Right hindlimb (tissue), 1 donor: Measurements from ENCODE around the gene RBMS3.
A peak's percentile ranks its signal among the peaks of the same experiment; 100 is the strongest.
"Not testable (repeated sequence)": the region's sequence is repeated elsewhere in the genome, so short reads cannot be mapped to it uniquely, and the experiment has no call there.

ENCODE experiments used
- DNase-seq: peaks from one replicate; pipeline ENCODE4 v3.0.0-alpha.2; 2018

The RBMS3 gene

GRCh38 chr3:29280404-29281093 is at the start of gene RBMS3:
TSS of gene RBMS3 (plus strand) at chr3:29281071.
- DNase-seq: peak; percentile 96

- not testable (repeated sequence) for DNase-seq
These were observed 47.7 kb upstream of the RBMS3 start for GRCh38 chr3:29233126-29233525.

DNA sequence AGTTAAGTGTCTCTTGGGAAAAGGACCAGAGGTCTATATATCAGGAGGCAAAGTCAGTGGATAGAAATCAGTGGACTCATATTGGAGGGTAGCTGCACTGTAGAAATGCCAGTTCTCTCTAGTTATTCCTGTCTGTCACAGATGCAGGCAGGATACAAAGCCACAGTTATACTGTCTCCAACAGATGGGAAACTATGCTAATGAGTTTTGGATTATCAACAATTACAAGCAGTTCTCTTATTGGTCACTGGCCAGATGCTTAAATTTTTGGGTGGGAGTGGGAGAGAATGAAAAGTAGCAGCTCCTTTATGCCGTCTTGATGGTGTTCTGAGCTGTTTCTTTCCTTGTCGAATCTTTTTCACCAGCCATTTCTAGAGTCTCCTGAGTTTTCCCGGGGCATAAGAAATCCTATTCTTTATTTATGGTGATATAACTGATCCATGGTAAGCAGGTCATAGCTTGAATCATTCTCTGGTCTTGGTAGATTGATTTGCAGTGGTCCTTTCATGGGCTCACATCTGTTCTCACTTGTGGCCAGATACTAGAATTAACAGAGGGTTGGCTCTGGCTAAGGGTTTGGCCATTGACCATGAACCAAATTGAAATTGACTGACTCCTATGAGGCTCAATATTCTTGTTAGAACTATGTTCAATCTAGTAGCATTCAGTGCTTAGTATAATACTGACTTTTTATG is 44.6 kb upstream of the RBMS3 start:
- DNase-seq: no peak

DNA sequence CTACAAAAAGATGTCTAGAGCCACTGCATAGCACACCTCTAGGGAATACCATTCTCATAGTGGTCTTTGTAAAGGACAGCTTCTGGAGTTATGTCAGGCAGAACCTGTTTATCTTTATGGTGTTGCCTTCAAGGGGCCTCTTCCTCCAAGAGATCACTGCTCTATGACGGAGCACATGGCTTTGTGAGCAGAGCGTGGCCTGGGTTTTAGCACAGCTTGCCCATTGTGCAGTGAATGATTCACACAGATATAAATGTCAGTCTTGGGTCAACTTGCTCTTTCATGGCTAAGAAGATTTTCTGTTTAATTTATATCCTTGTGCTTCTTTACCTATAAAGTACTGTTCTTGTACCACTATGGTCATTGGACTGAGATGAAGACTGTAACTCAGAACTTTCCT is 41.5 kb upstream of the RBMS3 start:
- DNase-seq: no peak

DNA sequence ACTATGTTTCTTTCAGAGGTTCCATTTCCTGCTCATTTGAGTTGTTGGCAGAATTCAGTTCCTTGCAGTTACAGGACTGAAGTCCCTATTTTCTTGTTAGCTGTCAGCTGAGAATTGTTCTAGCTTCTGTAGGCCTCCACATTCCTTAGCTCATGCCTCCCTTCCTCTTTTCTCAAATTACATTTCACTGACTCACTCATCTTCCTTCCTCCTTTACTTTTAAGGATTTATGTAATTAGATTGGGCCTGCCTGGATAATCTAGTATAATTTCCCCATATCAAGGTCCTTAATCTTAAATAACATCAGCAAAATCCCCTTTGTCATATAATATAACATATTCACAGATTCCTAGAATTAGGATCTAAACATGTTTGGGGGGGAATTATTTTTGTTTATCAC is 40.6 kb upstream of the RBMS3 start:
- DNase-seq: no peak

DNA sequence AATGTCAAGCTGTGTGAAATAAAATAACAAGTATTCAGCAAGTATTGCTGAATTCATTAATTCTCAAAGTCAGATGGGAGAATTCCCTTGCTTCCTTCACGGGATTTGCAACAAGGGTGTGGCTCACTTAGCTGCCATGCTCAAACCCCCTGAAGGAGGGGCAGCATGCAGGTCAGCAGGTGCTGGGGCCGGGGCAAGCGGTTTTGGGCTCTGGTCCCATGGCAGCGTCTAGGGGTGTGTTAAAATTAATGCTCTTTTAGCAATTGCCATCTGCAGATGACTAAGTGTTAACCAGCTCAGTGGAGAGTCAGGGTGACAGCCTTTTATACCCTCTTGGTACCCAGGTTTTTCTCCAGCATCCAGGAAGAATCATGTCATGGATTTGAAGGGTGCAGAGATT is 40.0 kb upstream of the RBMS3 start:
- no peak for DNase-seq

DNA sequence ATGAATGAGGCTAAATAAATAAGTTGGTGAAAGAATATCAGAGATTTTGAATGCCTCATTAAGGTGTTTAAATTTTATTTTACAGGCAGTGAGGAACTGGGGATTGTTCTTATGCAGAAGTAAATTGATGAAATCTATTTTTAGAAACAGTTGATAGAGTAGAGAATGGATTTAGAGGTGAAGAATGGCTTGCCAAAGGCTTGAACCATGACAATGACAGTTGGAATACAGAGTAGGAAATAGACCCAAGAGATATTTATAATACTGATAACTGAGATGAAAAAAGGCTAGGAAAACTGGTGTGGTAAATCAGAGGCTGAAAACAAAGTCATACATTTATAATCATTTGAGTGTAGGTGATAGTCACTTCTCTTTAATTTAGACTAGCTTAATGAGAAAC is 39.0 kb upstream of the RBMS3 start:
- DNase-seq: no peak

DNA sequence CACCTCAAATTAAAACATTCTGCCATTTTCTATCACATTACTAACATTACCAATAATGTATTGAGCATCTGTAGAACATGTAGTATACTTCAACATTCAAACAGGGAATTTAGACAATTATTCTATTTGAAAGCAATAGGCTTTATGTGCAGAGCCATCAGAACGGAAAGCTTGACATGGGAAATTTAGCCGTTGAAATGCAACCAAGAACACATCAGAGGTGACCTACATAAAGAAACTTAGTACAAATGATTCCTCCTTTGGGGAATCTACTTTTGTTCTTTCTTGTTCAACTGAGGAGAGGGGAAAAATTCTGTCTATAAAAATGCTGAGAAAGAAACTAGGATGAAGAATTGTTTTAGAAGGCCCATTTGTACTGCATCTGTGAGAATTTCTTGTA is 38.6 kb upstream of the RBMS3 start:
- no peak for DNase-seq

GRCh38 chr3:29245441-29245840 is 35.4 kb upstream of the RBMS3 start:
- no peak for DNase-seq

- no peak for DNase-seq
These were observed 33.7 kb upstream of the RBMS3 start for GRCh38 chr3:29247088-29247745.

DNA sequence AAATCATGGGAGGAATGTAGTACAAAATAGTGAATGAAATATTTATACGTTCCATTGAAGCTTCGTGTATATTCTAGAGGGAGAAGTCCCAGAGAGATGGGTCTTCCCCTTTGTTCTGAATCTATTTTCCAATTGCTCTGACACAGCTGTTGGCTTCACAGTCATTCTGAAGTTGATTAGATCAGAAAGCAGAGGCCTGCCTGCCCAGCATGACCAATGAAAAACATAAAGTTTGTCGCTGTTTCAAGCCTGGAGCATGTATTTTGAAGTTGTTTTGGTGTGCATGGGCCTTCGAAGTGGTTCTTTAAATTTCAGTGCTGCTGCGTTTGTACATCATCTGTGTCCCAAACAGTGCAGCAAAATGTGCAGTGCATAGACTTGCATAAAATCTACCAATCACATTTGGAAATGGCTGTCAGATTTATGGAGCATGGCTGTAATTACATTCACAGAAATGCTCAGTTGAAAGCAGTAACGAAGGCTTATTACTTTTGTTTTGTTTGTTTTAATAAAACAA is 31.0 kb upstream of the RBMS3 start:
- no peak for DNase-seq

DNA sequence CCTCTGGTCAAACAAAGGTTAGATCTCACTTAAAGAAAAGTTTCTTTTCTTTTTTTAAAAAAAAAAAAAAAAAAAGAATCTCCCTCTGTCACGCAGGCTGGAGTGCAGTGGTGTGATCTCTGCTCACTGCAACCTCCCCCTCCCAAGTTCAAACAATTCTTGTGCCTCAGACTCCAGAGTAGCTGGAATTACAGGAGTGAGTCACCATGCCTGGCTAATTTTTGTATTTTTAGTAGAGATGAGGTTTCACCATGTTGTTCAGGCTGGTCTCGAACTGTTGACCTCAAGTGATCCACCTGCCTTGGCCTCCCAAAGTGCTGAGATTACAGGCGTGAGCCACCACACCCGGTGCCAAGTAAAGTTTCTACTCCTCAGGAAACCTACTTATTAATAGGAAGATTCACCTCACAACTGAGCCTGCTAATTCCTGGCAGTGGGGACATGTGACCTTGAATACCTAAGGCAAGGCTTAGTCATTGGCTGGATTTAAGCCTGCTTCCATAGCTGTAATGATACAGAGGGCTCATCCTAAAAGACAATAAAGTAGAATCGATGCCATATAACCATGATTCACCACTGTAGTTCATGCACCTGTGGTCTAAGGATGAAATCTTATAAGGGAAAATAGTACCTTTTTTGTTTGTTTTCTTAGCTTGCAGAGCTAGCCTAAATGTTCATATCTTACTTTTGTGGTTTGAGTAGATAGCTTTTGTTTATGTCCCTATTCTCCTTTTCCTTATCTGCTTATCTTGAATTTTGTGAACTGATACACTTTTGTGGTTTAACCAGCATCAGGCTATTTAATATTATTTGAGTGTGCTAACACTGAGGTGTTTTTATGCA is 24.8 kb upstream of the RBMS3 start:
- DNase-seq: no peak

GRCh38 chr3:29258161-29258560 is 22.7 kb upstream of the RBMS3 start:
- DNase-seq: no peak

GRCh38 chr3:29261119-29261518 is 19.8 kb upstream of the RBMS3 start:
- no peak for DNase-seq

GRCh38 chr3:29263476-29263875 is 17.4 kb upstream of the RBMS3 start:
- DNase-seq: no peak

GRCh38 chr3:29265509-29266072 is 15.3 kb upstream of the RBMS3 start:
- DNase-seq: no peak

GRCh38 chr3:29267226-29267625 is 13.6 kb upstream of the RBMS3 start:
- peak; percentile 53 for DNase-seq

DNA sequence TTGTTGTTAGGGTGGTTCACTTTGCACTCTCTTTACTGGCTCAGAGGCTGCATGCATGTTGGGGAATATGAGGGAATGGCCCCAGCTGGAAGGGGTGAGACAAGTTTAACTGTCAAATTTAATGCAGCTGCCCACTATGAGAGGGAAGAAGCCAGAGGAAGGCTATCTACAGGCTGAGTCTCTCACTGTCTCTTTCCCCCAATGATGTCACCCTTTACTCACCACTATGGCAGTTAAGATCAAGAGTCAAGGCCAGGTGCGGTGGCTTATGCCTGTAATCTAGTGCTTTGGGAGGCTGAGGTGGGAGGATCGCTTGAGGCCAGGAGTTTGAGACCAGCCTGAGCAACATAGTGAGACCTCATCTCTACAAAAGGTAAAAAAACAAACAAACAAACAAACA is 12.2 kb upstream of the RBMS3 start:
- DNase-seq: no peak

- DNase-seq: no peak
These were observed 10.1 kb upstream of the RBMS3 start for GRCh38 chr3:29270752-29271151.

GRCh38 chr3:29271475-29271874 is 9.4 kb upstream of the RBMS3 start:
- DNase-seq: no peak

- no peak for DNase-seq
These were observed 6.2 kb upstream of the RBMS3 start for GRCh38 chr3:29274667-29275066.

DNA sequence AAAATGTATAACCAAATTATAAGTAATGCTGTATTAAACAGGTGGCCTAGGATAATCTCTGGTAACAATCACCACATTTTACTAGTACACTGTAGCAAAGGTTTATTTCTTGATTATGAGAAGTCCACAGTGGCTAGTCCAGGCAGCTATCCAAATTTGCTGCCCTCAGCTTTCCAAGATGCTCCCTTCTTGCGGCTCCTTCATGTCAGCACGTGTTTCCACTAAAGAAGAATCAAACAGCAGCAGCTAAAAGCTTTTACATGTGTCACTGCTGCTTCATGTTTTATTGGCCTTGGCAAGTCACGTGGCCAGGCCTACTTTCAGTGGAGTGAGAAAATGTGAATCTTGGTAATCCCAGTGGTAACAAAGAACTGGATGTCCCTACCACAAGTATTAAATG is 5.6 kb upstream of the RBMS3 start:
- DNase-seq: peak; percentile 61

GRCh38 chr3:29277249-29277648 is 3.6 kb upstream of the RBMS3 start:
- DNase-seq: no peak
